Vagina (tissue), 2 donors: ENCODE measurements around the gene BRICD5.

Experiments used
- POLR2A ChIP-seq, 2 donors: fragments of 450-650 bp; IDR thresholded peaks; one replicate each; pipeline ENCODE4 v1.6.1; 2017; ENCODE audit warnings: antibody characterized with exemption in 2 of 2, mild to moderate bottlenecking in 2 of 2, moderate library complexity in 2 of 2
- POLR2AphosphoS5 ChIP-seq, 2 donors: sonication (generic); formaldehyde crosslinking; IDR thresholded peaks; one replicate each; pipeline ENCODE4 v1.9.0; 2017; ENCODE audit warnings: antibody characterized with exemption in 2 of 2, mild to moderate bottlenecking in 2 of 2, low read depth in 1 of 2; ENCODE audit not compliant: insufficient read depth in 1 of 2
- TF ChIP-seq, protein P1 (sequence below), 3 experiments: fragments of 450-650 bp in 2 of 3; fragments of 200-600 bp in 1 of 3; sonication (generic) in 1 of 3; IDR thresholded peaks; one replicate each; pipeline ENCODE4 v1.5.1; 2017 to 2019; ENCODE audit warnings: antibody characterized with exemption in 3 of 3, mild to moderate bottlenecking in 2 of 3, moderate library complexity in 2 of 3

- TF ChIP-seq, protein P1, sequence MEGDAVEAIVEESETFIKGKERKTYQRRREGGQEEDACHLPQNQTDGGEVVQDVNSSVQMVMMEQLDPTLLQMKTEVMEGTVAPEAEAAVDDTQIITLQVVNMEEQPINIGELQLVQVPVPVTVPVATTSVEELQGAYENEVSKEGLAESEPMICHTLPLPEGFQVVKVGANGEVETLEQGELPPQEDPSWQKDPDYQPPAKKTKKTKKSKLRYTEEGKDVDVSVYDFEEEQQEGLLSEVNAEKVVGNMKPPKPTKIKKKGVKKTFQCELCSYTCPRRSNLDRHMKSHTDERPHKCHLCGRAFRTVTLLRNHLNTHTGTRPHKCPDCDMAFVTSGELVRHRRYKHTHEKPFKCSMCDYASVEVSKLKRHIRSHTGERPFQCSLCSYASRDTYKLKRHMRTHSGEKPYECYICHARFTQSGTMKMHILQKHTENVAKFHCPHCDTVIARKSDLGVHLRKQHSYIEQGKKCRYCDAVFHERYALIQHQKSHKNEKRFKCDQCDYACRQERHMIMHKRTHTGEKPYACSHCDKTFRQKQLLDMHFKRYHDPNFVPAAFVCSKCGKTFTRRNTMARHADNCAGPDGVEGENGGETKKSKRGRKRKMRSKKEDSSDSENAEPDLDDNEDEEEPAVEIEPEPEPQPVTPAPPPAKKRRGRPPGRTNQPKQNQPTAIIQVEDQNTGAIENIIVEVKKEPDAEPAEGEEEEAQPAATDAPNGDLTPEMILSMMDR (IDR thresholded peaks at IDR 0.05): no peak
- TF ChIP-seq POLR2AphosphoS5 (IDR thresholded peaks at IDR 0.05; ENCODE audit: insufficient read depth in 1 of 2, low read depth in 1 of 2): no peak
- TF ChIP-seq POLR2A (IDR thresholded peaks at IDR 0.05): no peak
Observed at GRCh38 chr16:2233872-2234812, 23.5 kb upstream of the BRICD5 start.
